KMS-11 (cell line): Measurements from ENCODE around the gene PCNX2.

ENCODE experiments used
- H2AFZ ChIP-seq: fragments of 200-600 bp; sonication (generic); 2 replicates; pipeline ENCODE4 v1.6.1; 2016; ENCODE audit warnings: antibody characterized with exemption, mixed run types, low read depth
- H3K27ac ChIP-seq: fragments of 200-600 bp; sonication (generic); 2 replicates; pipeline ENCODE4 v1.6.1; 2016; ENCODE audit warnings: mild to moderate bottlenecking, mixed run types
- H3K27me3 ChIP-seq: fragments of 200-600 bp; sonication (generic); 2 replicates; pipeline ENCODE4 v1.6.1; 2017; ENCODE audit warnings: mild to moderate bottlenecking, low read depth, mixed run types, moderate library complexity; ENCODE audit not compliant: insufficient read depth
- H3K36me3 ChIP-seq: fragments of 200-600 bp; sonication (generic); 2 replicates; pipeline ENCODE4 v1.6.1; 2017; ENCODE audit warnings: mild to moderate bottlenecking, mixed run types; ENCODE audit not compliant: insufficient read depth
- H3K4me1 ChIP-seq: fragments of 200-600 bp; sonication (generic); 2 replicates; pipeline ENCODE4 v1.6.1; 2016; ENCODE audit warnings: mild to moderate bottlenecking, low read depth, mixed run types; ENCODE audit not compliant: poor library complexity, severe bottlenecking
- H3K4me2 ChIP-seq: fragments of 200-600 bp; sonication (generic); 2 replicates; pipeline ENCODE4 v1.7.0; 2016; ENCODE audit warnings: mild to moderate bottlenecking, mixed run types
- H3K4me3 ChIP-seq: fragments of 200-600 bp; sonication (generic); IDR thresholded peaks from 2 replicates; pipeline ENCODE4 v1.6.1; 2017; ENCODE audit warnings: low read depth, low read length, mixed read lengths; ENCODE audit not compliant: insufficient read depth
- H3K79me2 ChIP-seq: fragments of 200-600 bp; sonication (generic); 2 replicates; pipeline ENCODE4 v1.6.1; 2016; ENCODE audit warnings: low read depth, mixed run types; ENCODE audit not compliant: insufficient read depth
- H3K9ac ChIP-seq: fragments of 200-600 bp; sonication (generic); 2 replicates; pipeline ENCODE4 v1.6.1; 2016; ENCODE audit warnings: mild to moderate bottlenecking, mixed run types
- H4K20me1 ChIP-seq: fragments of 200-600 bp; sonication (generic); 2 replicates; pipeline ENCODE4 v1.6.1; 2016; ENCODE audit warnings: mild to moderate bottlenecking, mixed run types; ENCODE audit not compliant: insufficient read depth
- TF ChIP-seq, protein P1 (sequence below): fragments of 200-600 bp; sonication (generic); conservative IDR thresholded peaks from 2 replicates; pipeline ENCODE4 v1.6.1; 2017; ENCODE audit warnings: low read depth, mild to moderate bottlenecking, antibody characterized with exemption, low read length, moderate library complexity, mixed read lengths

The PCNX2 gene

GRCh38 chr1:233340966-233341516, 45.5 kb upstream of the PCNX2 start:
- no peaks in the 10 kb centered on the region for H3K4me1 ChIP-seq
- H3K4me3 ChIP-seq: no peak overlapping the region
- no peak overlapping the region for H3K4me2 ChIP-seq
- no peaks in the 10 kb centered on the region for H3K36me3 ChIP-seq
- no peak overlapping the region for H3K9ac ChIP-seq
- no peaks in the 10 kb centered on the region for H3K27me3 ChIP-seq
- TF ChIP-seq, protein P1, sequence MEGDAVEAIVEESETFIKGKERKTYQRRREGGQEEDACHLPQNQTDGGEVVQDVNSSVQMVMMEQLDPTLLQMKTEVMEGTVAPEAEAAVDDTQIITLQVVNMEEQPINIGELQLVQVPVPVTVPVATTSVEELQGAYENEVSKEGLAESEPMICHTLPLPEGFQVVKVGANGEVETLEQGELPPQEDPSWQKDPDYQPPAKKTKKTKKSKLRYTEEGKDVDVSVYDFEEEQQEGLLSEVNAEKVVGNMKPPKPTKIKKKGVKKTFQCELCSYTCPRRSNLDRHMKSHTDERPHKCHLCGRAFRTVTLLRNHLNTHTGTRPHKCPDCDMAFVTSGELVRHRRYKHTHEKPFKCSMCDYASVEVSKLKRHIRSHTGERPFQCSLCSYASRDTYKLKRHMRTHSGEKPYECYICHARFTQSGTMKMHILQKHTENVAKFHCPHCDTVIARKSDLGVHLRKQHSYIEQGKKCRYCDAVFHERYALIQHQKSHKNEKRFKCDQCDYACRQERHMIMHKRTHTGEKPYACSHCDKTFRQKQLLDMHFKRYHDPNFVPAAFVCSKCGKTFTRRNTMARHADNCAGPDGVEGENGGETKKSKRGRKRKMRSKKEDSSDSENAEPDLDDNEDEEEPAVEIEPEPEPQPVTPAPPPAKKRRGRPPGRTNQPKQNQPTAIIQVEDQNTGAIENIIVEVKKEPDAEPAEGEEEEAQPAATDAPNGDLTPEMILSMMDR: no peak
- no peaks in the 10 kb centered on the region for H3K79me2 ChIP-seq
- H2AFZ ChIP-seq: no peak overlapping the region
- no peaks in the 10 kb centered on the region for H4K20me1 ChIP-seq
- H3K27ac ChIP-seq: no peak overlapping the region

GRCh38 chr1:233340031-233340555, 44.6 kb upstream of the PCNX2 start:
- Histone ChIP-seq H3K4me2 (no peak overlapping the region), H3K4me1 (no peaks in the 10 kb centered on the region), H3K27me3 (no peaks in the 10 kb centered on the region), H3K4me3 (no peak overlapping the region), H2AFZ (no peak overlapping the region), H3K36me3 (no peaks in the 10 kb centered on the region), H3K79me2 (no peaks in the 10 kb centered on the region), H3K27ac (no peak overlapping the region), H4K20me1 (no peaks in the 10 kb centered on the region), H3K9ac (no peak overlapping the region)
- TF ChIP-seq, protein P1: no peak

- H2AFZ ChIP-seq: no peak overlapping the region
- H3K27me3 ChIP-seq: no peaks in the 10 kb centered on the region
- no peak overlapping the region for H3K4me2 ChIP-seq
- TF ChIP-seq, protein P1: no peak
- H3K36me3 ChIP-seq: no peaks in the 10 kb centered on the region
- 0 out of 2 replicates have a peak, but pooled peaks cover 1% of the 10 kb centered on the region for H3K79me2 ChIP-seq
- no peaks in the 10 kb centered on the region for H3K4me1 ChIP-seq
- no peak overlapping the region for H3K4me3 ChIP-seq
- H3K9ac ChIP-seq: no peak overlapping the region
- H4K20me1 ChIP-seq: no peaks in the 10 kb centered on the region
- H3K27ac ChIP-seq: no peak overlapping the region
Measured at GRCh38 chr1:233338102-233338501, 42.6 kb upstream of the PCNX2 start.

- no peaks in the 10 kb centered on the region for H4K20me1 ChIP-seq
- no peak overlapping the region for H3K4me3 ChIP-seq
- TF ChIP-seq, protein P1: no peak
- H3K9ac ChIP-seq: no peak overlapping the region
- H3K4me2 ChIP-seq: no peak overlapping the region
- H3K79me2 ChIP-seq: peaks cover 5% of the 10 kb centered on the region; the same call in 1 of the 2 replicates
- no peaks in the 10 kb centered on the region for H3K36me3 ChIP-seq
- H3K4me1 ChIP-seq: no peaks in the 10 kb centered on the region
- H3K27ac ChIP-seq: no peak overlapping the region
- H3K27me3 ChIP-seq: no peaks in the 10 kb centered on the region
- no peak overlapping the region for H2AFZ ChIP-seq
Measured at GRCh38 chr1:233337505-233337904, 42.0 kb upstream of the PCNX2 start.
